Upper lobe of left lung (tissue), 4 donors: ENCODE data around the gene ZNF638.

ENCODE experiments used
- CTCF ChIP-seq, 6 experiments: fragments of 450-650 bp in 4 of 6; fragments of 200-600 bp in 2 of 6; sonication (generic) in 2 of 6; IDR thresholded peaks; one replicate each; pipeline ENCODE4 v1.5.1; 2016 to 2019; ENCODE audit warnings: antibody characterized with exemption in 6 of 6
- POLR2A ChIP-seq, 4 donors: fragments of 450-650 bp; IDR thresholded peaks; one replicate each; pipeline ENCODE4 v1.5.1; 2016 to 2017; ENCODE audit warnings: antibody characterized with exemption in 4 of 4, mild to moderate bottlenecking in 2 of 4
- POLR2AphosphoS5 ChIP-seq, 2 donors: sonication (generic); formaldehyde crosslinking; IDR thresholded peaks; one replicate each; pipeline ENCODE4 v1.5.1; 2017; ENCODE audit warnings: antibody characterized with exemption in 2 of 2

- TF ChIP-seq POLR2AphosphoS5 (IDR thresholded peaks at IDR 0.05) = no peak
- no peak for TF ChIP-seq CTCF (IDR thresholded peaks at IDR 0.05)
- no peak for TF ChIP-seq POLR2A (IDR thresholded peaks at IDR 0.05)
Measured at GRCh38 chr2:71472019-71472418, 140.4 kb downstream of the ZNF638 start.
